ENCODE measurements around the gene LRRC27.

LRRC27 gene

GRCh38 chr10:132360766-132361447 lies 28.9 kb downstream of the LRRC27 start:
- DNase-seq: no peak

DNA sequence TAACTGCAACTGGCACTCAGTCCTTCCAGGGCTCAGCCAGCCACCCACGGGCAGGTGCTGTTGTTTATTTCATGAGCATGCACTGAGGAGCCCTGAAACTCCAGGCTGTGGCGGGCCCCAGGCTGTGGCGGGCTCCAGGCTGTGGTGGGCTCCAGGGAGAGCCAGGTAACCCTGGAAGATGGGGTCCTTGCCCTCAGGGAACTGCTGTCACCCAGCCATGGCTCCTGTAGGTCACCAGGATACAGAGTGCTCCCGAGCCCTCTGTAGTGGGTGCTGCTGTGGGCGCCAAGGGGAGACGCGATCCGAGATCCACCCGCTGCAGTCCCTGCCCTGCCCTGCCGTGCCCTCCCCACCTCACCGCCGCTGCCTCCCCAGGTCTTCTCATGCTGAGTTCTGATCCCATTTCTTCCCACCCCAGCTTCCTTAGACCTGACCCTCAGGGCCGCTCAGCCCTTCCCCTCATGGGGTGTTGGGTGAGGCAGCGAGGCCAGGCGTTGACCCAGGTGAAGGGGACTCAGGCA lies 29.6 kb downstream of the LRRC27 start:
- DNase-seq: no peak

- no peak for DNase-seq
Observed at GRCh38 chr10:132362151-132362611, 30.2 kb downstream of the LRRC27 start.

- no peak for DNase-seq
Observed at GRCh38 chr10:132363376-132363775, 31.4 kb downstream of the LRRC27 start.

DNA sequence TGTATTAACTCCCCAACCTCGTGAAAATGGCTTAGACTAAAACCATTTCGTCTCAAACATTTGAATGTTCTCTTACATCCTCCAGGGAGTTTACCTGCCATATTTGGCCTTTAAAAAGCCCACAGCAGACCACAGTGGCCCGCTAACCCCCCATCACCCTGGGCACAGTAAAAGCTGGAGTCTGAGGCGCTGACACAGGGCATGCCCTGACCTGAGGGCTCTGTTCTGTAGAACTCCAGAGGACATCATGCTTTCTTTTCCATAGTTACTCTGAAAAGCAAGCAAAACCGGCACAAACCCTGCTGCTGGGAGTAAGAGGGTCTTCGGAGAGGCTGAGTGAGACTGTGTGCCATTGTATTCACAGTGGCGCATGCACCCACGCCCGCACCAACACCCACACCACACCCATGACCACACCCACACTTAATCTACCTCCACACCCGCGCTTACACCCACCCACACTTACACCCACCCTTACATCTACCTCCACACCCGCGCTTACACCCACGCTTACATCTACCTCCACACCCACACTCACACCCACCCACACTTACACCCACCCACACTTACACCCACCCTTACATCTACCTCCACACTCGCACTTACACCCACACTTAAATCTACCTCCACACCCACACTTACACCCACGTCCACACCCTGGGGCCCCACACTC lies 32.1 kb downstream of the LRRC27 start:
- DNase-seq: no peak

DNA sequence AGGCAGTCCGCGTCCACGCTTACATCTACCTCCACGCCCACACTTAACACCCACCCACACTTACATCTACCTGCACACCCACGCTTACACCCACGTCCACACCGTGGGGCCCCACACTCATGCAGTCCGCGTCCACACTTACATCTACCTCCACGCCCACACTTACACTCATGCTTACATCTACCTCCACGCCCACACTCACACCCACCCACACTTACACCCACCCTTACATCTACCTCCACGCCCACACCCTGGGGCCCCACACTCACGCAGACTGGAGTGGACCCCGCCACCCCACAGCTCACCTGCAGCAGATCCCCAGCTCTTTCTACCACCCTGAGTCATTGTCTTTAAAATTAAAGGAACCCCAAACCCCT lies 32.6 kb downstream of the LRRC27 start:
- no peak for DNase-seq

- no peak for DNase-seq
Observed at GRCh38 chr10:132365102-132365501, 33.1 kb downstream of the LRRC27 start.

- DNase-seq: no peak
Observed at GRCh38 chr10:132366006-132366405, 34.0 kb downstream of the LRRC27 start.

GRCh38 chr10:132366499-132366898 lies 34.5 kb downstream of the LRRC27 start:
- no peak for DNase-seq

GRCh38 chr10:132368391-132368790 lies 36.4 kb downstream of the LRRC27 start:
- no peak for DNase-seq

DNA sequence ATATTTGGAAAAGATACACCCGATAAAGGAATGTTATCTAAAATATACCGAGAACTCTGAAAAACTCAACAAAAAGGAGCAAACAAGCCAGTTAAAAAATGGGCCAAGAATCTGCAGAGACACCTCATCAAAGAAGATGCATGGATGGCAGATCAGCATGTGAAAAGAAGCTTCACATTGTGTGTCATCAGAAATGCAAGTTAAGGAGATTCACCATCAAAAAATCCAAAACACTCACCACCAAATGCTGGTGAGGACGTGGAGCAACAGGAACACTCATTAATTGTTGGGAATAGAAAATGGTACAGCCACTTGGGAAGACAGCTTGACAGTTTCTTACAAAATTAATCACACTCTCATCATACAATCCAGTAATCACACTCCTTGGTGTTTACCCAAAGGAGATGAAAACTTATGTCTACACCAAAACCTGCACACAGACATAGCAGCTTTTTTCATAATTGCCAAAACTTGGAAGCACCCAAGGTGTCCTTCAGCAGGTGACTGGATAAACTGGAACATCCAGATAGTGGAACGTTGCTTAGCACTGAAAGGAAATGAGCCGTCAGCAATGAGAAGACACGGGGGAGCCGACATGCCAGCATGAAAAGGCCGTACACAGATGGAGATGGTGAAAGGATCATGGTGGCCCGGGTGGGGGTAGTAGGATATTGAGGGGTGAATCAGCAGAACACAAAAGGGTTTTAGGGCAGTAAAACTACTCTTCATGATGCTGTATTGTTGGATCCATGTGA lies 37.1 kb downstream of the LRRC27 start:
- DNase-seq: no peak

DNA sequence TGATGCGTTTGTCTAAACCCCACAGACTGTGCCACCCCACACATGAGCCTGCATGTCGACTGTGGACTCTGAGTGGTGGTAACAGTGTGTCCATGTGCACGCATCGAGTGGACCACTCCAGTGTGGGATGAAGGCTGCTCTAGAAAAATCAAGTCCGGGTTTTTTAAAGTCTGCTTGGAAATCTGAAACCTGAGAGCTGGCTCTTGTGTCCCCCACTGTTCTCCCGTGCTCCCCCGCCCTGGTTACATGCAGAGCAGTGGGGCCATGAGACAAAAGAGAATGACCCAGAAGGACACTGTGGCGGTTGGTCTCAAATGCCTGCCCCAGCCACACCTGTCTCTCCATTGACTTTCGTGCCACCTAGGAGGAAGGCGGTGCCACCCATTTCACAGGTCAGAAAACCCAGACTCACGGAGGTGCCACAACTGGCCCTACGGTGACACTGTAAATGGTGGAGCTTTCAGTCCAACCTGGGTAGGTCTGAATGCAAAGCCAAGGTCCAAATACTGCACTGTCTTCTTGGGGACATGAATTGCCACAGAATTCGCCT lies 37.7 kb downstream of the LRRC27 start:
- no peak for DNase-seq

- DNase-seq: no peak
Observed at GRCh38 chr10:132370426-132371340, 38.7 kb downstream of the LRRC27 start.

- DNase-seq: no peak
Observed at GRCh38 chr10:132371641-132372081, 39.7 kb downstream of the LRRC27 start.

- DNase-seq: no peak
Observed at GRCh38 chr10:132372516-132373095, 40.6 kb downstream of the LRRC27 start.

GRCh38 chr10:132373241-132373955 lies 41.4 kb downstream of the LRRC27 start:
- DNase-seq: no peak

GRCh38 chr10:132374176-132374575 lies 42.2 kb downstream of the LRRC27 start:
- no peak for DNase-seq

DNA sequence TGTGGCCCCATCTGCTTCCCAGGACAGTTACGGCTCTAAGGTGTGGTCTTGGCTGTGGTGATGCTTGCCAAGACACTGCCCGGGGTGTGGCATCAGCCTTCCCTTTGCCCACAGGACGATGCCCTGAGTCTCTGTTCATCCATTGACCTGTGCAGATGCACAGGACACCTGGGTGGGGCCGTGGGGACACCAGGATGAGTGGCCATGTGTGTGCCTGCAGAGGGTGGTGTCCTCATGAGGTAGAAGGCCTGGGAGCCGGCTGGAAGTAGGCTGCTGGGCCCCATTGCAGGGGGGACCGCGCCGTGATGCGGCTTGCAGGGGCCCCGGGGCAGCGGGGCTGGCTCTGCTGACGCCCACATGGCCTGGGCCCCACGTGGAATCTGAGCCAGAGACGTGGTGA lies 42.6 kb downstream of the LRRC27 start:
- DNase-seq: no peak

DNA sequence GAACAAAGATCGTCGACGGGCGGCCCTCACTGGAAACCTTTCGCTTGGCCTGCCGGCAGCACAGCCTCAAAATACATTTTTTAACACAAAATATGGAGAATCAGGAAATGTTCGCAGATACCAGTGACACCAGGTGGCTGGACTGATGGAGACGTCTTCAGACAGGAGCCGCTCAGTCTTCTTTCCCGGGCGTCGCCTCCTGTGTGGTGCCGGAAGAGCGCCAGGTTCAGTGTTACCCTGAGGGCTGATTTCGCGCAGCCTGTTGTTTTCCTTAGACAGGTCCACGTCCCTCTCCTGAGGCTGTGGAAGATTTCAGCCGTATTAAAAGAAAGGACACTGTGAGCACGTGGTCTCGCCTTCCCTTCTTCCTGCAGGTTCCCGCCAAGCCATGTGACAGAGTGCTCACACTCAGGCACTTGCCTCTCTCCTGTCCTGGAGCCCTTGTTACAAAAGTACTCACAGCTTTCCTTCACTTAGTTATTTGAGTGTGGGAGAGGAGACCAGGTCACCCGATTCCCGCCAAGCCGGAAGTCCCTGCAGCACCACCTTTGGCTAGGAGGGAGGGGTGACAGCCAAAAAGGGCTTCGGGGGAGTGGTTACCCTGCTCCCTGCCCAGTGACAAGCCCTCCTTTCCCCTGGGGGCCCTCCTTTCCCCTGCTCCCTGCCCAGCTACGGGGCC lies 43.3 kb downstream of the LRRC27 start:
- no peak for DNase-seq

DNA sequence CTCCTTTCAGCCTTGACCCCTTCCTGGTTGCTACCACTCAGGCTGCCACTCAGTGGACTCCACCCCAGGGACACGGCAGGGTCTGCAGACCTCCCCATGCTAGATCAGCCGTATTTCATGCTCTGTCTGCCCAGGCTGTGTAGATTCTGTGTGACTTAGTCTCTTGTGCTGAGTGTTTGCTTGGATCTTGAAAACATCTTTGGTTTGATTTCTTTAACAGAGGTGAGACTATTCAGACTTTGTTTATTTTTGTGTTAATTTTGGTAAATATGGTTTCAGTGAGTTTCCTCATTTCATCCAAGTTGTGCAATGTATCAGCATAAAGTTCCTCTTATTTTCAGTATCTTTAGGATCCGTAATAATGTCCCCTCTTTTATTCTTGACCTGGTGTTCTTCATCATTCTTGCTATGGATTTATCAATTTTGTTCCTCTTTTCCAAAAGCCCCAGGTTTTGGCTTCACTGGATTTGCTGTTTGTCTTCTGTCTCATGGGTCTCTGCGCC lies 43.9 kb downstream of the LRRC27 start:
- DNase-seq: no peak
